Measurements from ENCODE around the gene SDK1.

Gene SDK1

DNA sequence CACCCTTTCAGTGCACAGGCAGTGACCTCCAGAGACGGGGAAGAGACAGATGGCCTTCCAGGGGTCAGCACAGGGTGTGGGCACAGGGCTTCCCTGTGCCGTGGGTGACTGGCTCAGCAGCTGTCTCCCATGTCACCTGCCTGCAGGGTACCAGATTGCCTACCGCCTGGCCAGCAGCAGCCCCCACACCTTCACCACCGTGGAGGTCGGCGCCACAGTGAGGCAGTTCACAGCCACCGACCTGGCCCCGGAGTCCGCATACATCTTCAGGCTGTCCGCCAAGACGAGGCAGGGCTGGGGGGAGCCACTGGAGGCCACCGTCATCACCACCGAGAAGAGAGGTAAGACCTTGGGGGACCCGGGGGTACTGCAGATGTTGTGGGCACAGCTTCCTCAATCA, 844.5 kb downstream of the SDK1 start:
- intact Hi-C loops (cut with DNase I) = no loop called here
- DNase-seq = no peak

DNA sequence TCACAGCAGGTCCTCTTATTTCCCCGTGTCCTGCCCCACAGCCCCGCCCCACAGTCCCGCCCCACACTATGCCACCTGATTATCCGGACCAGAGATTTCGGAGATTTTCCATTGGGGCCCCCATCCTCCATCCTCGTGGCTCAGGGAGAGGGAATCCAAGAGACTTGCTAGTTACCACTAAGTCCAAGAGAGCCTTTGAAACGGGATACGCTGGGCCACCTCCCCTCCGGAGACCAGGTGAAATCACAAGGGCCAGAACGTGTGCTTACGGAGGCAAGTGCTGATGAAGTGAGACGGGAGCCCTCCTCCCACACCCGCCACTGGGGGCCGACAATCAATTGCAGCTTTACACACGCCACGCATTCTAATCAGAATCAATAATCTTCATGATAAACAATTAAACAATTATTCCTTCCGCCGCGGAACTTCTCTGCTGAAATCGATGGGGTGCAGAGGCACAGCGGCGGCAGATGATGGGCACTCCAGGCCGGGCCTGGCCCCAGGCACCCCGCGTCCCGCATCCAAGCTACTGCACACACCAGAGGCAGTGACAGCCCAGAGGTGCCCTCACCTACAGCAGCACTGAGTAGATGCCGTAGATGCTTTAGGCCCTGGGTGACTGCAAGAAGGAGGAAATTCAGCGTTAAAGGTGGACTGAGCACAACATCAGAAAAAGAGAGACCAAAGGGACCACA, 847.0 kb downstream of the SDK1 start:
- no peak for DNase-seq
- intact Hi-C loops (cut with DNase I) = no loop called here

DNA sequence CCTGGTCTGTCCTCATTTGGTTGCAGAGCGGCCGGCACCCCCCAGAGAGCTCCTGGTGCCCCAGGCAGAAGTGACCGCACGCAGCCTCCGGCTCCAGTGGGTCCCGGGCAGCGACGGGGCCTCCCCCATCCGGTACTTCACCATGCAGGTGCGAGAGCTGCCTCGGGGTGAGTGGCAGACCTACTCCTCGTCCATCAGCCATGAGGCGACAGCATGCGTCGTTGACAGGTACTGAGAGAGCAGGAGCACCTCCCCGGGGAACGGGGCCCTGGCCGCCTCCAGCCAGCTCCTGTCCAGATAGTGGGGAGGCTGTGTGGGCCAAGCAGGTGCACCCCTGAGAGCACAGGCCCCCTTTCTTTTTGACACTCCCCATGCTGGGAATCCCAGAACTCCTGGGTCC, 848.2 kb downstream of the SDK1 start:
- intact Hi-C loops (cut with DNase I) = no loop called here
- no peak for DNase-seq

DNA sequence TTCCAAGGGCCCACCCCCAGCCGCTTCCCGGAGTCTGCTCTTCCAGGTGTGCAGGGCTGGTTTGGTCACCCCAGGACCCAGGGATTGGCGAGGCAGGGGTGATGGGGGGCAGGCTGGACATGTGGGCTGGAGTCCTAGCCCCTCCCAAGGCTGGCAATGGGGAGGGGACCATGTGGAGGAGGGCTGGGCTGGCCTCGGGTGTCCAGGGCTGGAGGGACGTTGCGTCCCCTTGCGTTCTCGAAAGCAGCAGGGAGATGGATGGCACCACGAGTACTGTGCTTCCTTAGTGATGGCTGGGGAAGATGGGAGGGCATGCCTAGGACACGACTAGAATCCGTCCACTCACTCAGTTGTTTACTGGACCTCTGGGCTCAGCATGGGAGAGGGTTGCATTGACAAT, 848.6 kb downstream of the SDK1 start:
- DNase-seq = no peak
- intact Hi-C loops (cut with DNase I) = no loop called here

DNA sequence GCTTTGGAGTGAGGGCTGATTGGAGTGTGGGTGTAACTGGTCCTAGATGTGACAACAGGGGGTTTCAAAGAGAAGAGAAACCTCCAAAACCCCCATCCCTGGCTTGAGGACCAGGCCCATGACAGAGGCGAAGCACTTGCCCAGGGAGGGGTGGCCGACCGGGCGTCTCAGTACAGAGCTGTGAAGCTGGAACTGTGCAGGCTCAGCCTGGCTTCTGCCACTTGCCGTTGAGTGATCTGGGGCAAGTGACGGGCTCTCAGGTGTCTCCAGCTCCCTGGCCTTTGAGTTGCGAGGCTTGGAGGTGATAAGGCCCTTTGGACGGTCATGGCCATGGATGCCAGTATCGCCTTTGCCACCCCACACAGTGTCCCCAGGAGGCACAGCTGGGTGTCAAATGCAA, 849.7 kb downstream of the SDK1 start:
- intact Hi-C loops (cut with DNase I) = no loop called here
- no peak for DNase-seq

DNA sequence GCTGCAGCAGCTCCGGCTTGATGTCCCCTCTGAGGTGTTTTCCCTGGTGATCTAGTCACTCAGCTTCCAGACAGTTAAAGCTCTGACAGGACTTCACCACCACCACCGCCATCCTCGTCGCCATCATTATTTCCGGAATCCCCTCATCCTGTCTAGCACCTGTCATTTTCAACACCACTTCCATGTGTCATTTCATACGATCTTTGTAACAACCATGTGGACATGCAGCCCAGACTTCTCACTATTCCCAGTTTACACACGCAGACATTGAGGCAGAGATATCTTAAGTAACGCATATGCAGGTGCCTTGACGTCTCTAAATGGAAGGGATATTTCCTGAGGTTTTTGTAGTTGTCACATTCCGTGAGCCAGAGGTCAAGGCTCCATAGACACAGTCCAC, 850.5 kb downstream of the SDK1 start:
- no peak for DNase-seq
- intact Hi-C loops (cut with DNase I) = no loop called here

DNA sequence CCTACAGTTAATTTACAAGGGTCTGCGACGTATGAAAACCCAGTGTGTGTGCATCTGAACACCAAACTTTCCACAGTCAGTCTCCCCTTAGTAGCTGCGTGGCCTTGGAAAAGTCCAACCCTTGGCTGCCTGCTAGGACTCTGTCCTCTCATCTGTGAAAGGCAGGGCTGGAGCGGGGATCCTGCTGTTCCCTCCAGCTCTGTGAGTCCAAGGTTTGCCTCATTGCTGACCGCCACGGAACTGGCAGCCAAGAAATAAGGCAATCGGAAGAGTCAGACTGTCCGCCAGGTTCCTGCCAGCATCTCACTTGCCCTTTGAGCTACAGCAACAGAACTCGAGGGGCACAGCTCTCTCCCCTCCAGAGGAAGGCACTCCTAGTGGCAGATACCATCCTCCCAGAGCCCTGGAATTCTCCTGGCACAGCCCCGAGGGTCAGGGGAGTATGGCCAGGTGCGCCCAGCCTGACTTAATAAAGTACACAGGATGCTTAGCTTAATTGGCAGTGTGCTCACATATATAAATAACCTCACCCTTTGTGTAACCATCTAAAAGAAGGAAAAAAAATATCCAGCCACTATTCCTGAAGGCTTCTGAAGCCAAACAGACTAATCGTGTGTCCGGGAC, 851.0 kb downstream of the SDK1 start:
- intact Hi-C loops (cut with DNase I) = no loop called here
- DNase-seq = no peak

DNA sequence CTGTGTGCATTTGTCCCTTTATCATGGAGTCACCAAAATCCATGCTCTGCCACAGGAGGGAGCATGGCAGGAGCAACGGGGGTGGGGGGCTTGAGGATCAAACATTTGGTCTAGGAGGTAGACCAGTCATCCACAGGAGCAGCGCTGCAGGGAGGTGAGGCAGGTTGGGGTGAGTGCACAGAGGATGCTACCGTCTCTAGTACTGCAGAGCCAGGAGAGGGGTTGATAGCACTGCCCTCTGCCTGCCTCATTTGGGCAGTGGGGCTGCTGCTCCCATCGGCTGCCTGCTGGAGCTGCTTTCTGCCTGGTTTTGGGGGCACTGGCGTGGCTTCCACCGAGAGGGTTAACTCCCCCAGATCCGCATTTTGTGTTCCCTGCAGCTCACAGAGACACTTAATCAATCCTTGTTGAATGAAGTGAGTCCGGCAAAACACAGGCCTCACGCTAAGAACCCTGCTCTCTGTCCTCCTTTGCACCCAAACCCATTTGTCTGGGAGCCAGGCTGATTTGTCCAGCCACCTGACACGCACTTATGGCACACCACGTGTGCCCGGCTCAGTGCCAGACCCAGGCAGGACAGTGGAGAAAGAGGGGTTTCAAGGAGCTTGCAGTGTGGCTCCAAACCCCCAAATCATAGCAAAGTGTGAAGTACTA, 854.0 kb downstream of the SDK1 start:
- no peak for DNase-seq
- intact Hi-C loops (cut with DNase I) = no loop called here

DNA sequence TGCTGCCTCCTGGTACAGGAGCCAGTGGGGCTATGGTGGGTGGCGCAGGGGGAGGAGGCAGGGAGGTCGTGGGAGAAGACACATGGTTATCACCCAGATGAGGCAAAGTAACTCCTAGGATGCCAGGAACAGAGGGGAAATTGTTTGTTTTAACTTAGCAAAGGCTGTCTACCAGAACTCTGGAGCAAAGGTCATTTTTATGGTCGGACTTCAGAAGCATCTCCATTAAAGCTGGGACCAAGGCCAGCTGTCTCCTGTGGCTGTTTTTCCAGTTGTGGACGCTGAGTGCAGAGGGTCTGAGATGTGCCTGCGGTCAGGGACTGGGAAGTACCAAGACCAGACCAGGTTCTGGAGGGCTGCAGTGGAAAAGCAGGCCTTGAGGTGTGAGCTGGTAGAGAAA, 855.1 kb downstream of the SDK1 start:
- intact Hi-C loops (cut with DNase I) = no loop called here
- no peak for DNase-seq

DNA sequence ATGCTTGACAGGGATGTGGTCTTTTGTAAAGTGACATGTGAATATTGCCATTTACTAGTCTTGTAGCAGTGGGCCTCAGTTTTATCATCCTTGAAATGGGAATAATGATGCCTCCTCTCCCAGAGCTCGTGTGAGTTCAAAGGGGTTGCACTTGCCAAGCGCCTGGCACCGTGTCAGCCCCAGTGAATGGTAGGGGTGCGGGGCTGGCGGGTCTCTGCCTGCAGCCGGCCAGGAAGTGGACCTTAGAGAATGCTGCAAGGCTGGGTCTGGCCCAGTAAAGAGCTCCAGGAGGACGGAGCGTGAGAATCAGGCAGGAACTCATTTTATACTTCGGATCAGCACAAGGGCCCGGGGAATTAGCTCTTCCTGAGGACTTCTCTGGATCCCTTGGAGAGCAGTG, 856.6 kb downstream of the SDK1 start:
- intact Hi-C loops (cut with DNase I) = no loop called here
- no peak for DNase-seq

DNA sequence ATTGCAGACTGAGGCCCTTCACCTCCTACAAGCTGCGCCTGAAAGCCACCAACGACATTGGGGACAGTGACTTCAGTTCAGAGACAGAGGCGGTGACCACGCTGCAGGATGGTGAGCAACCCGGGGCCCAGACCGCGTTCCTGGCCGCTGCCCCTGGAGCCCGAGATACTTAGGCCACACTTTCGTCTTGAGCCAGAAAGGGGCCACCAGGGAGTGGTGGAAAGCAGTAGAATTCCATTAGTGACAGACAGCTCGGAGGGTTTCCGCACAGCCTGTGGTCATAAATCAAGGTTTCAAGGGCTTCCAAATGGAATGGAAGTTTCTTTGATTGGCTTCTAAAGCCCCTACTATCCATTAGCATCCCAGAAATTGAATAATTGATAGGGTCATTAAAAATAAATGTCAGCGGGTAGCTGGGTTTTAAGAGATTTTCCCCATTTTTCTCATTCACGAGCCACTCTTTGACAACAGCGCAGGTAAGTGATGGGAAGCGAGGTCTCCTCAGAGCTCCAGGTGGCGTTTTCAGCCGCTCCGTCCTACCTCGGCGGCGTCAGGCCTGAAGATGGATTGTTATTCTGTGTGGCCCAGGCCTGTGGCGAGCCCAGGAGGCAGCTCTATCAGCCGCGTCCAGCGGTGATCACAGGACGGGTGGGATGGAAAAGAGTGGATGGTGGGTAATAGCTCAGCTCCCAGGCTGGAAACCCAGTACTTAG, 857.5 kb downstream of the SDK1 start:
- intact Hi-C loops (cut with DNase I) = no loop called here
- DNase-seq = no peak

DNA sequence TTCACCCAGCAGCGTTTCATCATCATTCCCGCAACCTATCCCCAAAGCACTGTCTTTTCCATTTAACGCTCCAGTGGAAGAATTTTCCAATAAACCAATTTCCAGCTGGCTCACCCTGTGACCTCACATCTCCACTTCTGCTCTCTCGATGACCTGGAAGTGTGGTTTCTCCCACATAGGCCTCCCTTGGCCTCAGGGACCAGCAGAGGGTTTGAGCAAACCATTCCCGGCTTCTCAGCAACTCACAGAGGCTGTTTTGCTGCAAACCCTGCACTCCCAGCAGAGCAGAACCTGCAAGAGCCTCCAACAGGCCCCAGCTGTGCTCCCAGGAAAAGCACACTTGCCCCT, 858.1 kb downstream of the SDK1 start:
- no peak for DNase-seq
- intact Hi-C loops (cut with DNase I) = no loop called here

DNA sequence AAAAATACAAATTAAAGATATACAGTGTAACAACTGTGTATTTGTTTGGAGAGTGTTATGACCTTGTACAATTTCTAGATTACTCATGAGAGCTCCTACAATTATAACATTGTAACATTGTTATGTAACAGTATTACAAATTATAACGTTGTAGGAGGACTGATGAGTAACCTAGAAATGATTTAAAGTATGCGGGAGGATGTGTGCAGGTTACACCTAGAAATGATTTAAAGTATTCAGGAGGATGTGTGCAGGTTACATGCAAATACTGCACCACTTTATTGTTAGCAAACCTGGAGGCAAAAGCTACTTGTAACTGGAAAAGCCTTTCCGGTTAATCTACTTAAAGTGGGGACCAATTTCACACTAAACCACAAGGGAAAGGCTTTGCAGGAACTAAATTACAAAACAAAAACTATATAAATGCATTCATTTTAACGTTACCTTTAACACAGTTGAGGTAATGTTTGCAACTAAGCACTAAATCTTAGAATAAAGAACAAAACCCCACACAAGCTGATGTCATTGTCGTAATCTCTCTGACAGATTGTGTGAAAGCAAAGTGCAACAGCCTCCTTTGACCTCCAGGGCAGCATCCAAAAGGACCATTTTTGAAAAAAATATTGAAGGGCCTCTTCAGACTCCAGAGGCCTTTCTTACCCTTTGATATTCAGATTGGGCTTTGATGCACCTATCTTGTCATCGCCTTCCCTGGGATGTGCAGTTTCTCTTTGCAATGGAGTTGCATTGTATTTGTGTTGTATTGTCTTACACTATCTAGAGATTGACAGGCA, 858.9 kb downstream of the SDK1 start:
- intact Hi-C loops (cut with DNase I) = no loop called here
- no peak for DNase-seq

DNA sequence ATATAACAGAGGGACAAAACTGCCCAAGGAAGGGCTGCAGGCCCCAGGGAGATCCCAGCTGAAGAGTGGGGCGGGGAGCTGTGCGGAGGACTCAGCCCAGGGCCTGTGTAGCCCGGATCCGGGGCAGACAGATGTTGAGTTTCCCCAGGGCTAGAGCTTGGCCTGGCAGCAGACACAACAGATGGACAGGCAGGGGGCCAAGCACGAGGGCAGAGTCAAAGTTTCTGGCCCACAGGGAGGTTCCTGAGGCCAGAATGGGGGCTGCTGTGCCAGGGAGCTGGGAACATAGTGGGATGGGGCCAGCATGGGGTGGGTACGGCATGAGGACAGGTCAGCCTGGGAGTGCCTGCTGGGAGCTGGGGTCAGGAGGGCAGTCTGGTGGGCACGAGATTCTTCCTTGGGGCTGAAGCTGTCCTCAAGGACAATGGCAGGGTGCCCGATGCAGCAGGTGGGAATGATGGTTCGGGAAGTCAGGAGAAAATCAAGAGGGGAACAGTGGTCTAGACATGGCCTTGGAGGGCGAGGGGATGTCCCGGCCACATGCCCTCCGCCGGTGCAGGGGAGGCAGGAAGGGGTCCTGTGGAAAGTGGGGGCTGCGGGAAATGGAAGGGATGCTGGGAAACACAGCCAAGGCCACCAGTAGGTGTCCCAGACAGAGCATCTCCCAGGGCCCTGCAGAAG, 862.0 kb downstream of the SDK1 start:
- intact Hi-C loops (cut with DNase I) = no loop called here
- DNase-seq = no peak

DNA sequence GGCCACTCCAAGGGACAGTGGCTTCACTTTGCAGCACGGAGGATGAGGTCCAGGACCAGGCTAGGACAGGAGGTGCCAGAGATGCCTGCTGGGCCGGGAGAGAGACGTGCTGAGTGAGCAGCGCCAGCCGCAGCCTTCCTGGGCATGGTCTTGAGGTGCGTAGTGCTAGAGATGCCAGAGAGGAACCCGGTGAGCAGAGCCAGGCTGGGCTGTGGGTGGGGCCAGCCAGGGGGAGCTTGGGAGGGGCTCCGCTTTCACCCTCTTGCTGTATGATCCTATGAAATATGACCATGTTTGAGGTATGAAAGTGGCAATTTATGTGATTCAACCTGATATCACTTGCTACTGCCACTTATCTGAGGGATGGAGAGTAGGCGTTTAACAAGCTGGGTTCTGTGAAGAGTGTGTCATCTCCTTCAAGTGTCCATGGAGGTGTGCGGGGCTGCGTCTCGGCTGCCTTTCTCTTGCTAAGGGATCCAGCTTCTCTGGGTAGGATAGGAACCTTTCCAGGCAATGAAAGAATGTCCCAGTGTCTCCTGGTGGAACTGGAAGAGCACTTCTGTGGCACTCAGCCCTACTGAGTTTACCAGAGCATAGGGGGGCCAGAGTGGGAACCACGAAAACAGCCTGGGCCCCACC, 862.6 kb downstream of the SDK1 start:
- peak in 8 of 42 donors; percentile 17 to 65 (median 32) for DNase-seq
- intact Hi-C loops (cut with DNase I) = no loop called here

DNA sequence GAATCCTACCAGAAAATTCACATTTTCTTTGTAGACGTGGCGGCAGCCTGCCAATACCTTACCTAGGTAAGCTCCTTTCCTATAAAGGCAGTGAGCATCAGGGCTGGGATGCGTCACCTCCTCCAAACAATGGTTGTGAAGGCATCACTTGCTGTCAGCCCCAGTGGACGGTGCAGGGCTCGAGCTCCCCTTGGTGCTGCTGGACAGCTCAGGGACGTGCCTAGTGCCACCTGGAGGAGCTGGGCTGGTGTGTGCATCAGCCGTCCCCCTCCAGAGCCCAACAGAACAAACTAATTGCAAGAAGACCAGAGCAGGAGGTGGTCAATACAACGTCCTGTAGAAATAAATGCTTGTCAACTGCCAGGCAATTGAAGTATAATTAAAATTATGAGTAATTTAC, 863.5 kb downstream of the SDK1 start:
- no peak for DNase-seq
- intact Hi-C loops (cut with DNase I) = no loop called here

DNA sequence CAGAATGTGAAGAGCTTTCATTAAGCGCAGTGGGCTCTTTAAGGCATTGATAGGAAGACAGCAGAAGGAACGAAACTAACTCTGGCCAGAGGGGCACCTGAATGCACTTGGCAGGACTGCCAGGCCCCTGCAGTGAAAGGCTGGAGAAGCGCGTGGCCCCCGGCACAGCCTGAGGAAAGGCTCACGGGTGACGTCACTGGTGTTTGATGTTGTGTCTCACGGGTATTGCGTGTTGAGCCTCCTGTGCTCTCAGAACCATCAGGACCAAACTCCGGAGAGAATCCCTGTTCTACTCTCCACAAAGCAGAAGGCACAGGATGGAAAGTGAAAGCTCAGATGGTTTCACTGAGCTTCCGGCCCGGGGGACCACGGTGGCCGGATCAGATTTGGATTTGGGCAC, 865.3 kb downstream of the SDK1 start:
- no peak for DNase-seq
- intact Hi-C loops (cut with DNase I) = no loop called here

DNA sequence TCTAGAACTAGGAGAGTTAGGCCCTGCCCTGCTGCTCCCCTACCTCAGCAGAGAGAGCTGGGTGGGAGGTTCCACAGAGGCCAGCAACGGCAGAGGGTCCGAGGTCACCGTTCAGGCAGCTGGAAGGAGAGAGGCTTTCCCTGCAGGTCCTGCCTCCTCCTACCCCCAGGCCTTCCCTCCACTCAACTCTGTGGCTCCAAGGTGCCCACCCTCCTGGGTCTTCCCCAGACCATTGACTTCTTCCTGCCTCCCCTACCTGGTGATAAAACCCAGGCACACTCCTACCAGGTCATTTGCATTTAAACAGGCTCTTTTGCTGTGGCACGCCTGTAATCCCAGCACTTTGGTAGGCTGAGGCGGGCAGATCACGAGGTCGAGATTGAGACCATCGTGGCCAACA, 865.8 kb downstream of the SDK1 start:
- no peak for DNase-seq
- intact Hi-C loops (cut with DNase I) = no loop called here
